LNCAP (cell line): Measurements from ENCODE around the gene HBA2.

Experiments
- TF ChIP-seq, protein P1 (sequence below): fragments of 450-650 bp; IDR thresholded peaks from 2 replicates; pipeline ENCODE4 v1.5.1; 2017; ENCODE audit warnings: mild to moderate bottlenecking

HBA2 gene

DNA sequence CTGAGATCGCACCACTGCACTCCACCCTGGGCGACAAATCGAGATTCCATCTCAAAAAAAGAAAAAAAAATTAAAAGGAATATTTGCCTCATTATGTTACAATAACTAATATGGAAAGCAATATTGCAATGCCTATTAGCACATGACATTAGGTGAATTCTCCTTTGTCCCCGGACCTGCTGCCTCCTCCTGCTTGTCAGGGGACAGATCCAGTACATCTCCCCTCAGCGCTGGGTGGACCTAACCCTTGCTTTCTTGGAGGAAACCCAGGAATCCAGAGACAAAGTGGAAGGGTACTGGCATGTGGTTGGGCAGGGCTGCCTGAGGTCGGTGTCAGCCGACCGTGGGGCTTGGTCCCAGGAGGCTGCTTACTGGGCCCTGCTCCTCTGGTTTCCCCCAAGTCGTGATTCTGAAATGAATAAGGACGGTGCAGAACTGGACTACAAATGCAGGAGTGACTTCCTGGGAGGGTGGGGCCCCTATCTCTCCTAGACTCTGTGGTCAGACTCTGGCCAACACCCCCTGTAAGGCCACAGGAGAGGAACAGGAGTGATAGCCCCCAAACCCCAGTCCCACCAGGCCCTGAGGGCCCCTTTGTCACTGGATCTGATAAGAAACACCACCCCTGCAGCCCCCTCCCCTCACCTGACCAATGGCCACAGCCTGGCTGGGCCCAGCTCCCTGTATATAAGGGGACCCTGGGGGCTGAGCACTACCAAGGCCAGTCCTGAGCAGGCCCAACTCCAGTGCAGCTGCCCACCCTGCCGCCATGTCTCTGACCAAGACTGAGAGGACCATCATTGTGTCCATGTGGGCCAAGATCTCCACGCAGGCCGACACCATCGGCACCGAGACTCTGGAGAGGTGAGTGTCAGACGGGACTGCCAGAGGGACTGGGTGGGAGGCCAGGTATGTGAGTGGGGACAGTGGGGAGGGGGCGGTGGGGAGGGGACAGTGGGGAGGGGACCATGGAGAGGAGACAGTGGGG is 20.2 kb upstream of the HBA2 start, which contains the start of gene HBZ:
Gene HBZ, plus strand, starts transcription at position 504 of the 988 bp plus-strand sequence. Its CDS starts 266 bp downstream, at position 770.
- TF ChIP-seq, protein P1, sequence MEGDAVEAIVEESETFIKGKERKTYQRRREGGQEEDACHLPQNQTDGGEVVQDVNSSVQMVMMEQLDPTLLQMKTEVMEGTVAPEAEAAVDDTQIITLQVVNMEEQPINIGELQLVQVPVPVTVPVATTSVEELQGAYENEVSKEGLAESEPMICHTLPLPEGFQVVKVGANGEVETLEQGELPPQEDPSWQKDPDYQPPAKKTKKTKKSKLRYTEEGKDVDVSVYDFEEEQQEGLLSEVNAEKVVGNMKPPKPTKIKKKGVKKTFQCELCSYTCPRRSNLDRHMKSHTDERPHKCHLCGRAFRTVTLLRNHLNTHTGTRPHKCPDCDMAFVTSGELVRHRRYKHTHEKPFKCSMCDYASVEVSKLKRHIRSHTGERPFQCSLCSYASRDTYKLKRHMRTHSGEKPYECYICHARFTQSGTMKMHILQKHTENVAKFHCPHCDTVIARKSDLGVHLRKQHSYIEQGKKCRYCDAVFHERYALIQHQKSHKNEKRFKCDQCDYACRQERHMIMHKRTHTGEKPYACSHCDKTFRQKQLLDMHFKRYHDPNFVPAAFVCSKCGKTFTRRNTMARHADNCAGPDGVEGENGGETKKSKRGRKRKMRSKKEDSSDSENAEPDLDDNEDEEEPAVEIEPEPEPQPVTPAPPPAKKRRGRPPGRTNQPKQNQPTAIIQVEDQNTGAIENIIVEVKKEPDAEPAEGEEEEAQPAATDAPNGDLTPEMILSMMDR: no peak

DNA sequence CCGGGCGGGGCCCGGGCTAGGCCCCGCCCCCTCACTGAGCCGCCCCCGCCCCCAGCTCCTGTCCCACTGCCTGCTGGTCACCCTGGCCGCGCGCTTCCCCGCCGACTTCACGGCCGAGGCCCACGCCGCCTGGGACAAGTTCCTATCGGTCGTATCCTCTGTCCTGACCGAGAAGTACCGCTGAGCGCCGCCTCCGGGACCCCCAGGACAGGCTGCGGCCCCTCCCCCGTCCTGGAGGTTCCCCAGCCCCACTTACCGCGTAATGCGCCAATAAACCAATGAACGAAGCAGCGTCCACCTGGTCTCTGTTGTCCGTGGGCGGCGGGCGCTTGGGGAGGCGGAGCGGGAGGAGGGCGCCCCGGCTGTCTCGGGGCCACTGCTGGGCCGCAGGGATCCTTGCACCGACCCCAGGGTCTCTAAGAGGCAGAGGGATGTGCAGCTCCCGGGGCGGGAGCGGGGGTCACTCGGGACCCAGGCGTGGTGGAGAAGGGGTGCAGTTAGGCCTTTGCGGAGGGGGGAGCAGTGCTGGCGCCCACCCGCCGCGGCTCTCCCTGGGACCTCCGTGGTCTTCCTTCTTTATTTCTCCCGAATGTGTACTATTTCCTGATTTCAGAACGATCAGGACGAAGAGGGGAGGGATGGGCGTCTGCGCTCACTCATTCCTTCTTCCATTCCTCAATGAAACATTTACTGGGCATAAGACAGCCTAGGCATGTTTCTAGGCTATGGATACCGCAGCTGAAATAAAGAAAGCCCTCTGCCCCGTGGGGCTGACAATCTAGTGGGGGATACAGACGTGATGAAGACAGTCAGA is 18.3 kb upstream of the HBA2 start:
- TF ChIP-seq, protein P1: no peak

DNA sequence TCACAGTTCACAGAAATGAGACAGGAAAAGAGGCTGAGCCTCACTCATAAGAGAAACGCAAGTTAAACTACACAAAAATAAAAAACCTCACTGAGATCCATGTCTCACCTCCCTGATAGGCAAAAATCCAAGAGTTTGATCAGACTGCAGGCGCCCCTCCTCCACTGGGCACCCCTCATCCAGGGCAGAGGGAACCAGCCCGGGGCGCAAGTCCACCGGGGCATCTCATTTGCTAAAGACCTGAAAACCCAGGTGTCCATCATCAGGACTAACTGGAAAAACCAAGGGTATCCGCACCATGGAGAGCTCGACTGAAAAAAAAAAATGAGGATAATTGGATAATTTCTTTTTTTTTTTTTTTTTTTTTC is 17.7 kb upstream of the HBA2 start:
- TF ChIP-seq, protein P1: no peak

DNA sequence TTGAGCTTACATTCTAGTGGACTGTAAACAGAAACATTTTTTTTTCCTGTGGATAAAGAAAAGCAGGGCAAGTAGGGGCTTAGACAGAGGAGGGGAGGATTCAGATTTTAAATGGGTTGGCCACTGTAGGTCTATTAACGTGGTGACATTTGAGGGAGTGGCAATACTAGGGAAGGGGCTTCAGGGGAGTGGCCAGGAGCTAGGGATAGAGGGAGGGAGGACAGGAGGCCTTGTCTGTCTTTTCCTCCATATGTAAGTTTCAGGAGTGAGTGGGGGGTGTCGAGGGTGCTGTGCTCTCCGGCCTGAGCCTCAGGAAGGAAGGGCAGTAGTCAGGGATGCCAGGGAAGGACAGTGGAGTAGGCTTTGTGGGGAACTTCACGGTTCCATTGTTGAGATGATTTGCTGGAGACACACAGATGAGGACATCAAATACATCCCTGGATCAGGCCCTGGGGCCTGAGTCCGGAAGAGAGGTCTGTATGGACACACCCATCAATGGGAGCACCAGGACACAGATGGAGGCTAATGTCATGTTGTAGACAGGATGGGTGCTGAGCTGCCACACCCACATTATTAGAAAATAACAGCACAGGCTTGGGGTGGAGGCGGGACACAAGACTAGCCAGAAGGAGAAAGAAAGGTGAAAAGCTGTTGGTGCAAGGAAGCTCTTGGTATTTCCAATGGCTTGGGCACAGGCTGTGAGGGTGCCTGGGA is 13.4 kb upstream of the HBA2 start:
- TF ChIP-seq, protein P1: no peak

DNA sequence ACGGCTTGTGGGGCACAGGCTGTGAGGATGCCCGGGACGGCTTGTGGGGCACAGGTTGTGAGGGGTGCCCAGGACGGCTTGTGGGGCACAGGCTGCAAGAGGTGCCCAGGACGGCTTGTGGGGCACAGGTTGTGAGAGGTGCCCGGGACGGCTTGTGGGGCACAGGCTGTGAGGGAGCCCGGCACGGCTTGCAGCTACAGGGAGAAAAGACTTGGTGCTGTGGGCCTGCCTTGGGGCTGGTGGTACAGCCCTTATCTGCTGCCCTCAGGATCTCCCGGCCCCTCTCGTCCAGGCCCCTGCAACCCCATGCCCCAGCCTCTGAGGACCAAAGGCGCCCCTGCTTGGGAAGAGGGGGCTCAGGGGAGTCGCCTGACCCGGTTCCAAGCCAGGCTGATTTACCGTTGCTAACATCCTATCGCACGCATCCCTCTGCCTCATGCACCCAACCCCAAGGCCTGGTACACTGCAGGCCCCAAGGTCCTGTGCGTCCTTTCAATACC is 11.9 kb upstream of the HBA2 start:
- TF ChIP-seq, protein P1: no peak

DNA sequence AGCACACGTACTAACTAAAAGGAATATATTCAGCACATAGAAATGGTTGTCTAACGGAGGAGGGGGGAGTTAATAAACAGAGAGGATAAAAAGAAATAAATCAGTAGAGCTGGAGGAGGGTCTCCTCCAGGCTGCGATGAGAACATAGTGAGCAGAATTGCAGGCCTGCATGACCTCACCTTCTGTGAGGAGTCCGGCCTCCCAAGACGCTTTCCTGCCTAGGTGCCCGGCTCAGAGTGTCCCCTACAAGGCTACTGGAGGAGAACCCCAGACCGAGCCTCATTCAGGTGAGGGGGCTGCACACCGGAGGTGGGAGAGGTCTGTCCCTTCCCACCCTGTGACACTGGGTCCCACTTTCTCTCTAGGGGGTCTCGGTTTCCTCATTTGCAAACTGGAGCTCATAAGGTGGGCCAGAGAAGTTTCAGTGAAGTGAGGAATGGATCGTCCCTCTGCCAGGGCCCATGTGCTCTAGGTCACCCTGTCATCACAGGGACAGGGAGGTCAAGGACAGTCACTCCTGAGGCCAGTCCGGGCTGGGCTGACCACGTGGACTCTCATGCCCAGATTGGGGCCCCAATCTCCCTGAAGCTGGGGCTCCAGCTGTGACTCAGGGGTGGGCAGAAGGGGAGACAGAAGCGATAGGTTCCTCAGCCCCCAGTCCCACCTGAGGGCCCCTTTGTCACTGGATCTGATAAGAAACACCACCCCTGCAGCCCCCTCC is 10.2 kb upstream of the HBA2 start:
- TF ChIP-seq, protein P1: no peak
